ENCODE measurements around the gene CKMT2. TPM values are rescaled to one million over a fixed set of nuclear protein-coding genes. Genes with fewer than 3 reads are reported as not detected.
"Not testable (repeated sequence)": the region's sequence is repeated elsewhere in the genome, so short reads cannot be mapped to it uniquely, and the experiment has no call there.

The CKMT2 gene
- total and polyA plus RNA-seq, 2 donors (not counting 3 experiments of a cell fraction or from before 2014, with no cell fraction given): not detected

DNA sequence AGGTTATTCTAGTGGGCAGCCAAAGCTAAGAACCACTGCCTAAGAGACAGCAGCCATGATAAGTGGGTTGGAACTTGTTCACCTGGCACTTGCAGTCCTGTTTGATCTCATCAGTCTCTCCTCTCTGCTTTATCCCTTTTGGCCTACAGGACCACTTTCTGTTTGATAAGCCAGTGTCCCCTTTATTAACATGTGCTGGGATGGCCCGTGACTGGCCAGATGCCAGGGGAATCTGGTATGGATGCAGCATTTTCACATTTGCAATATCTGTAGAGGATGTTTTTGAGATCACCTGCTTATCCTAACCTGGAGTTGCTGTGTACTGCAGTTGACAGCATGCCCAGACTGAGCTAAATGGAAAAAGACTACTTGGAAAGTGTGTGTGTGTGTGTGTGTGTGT, 23.6 kb downstream of the CKMT2 start:
- Histone ChIP-seq H3K4me3 (replicated peaks in 1 of 3; ENCODE audit: insufficient read depth in 1 of 3, low read depth in 1 of 3, low read length in 3 of 3) (no peak overlapping the region), H3K79me2 (ENCODE audit: control insufficient read depth, insufficient read depth, low read length) (no peaks in the 10 kb centered on the region), H3K4me1 (ENCODE audit: control insufficient read depth, extremely low read depth, insufficient read depth, low read length) (no peaks in the 10 kb centered on the region), H3K9me1 (replicated peaks; ENCODE audit: control insufficient read depth, extremely low read depth, insufficient read depth, low read length) (no peaks in the 10 kb centered on the region), H3K27me3 (ENCODE audit: control insufficient read depth in 2 of 2, insufficient read depth in 2 of 2, low read length in 2 of 2) (no peaks in the 10 kb centered on the region), H3K9ac (replicated peaks; ENCODE audit: extremely low read depth, insufficient read depth, low read length) (no peak overlapping the region), H3K9me3 (replicated peaks; ENCODE audit: control insufficient read depth, insufficient read depth, low read length) (no peaks in the 10 kb centered on the region), H2AFZ (ENCODE audit: low read depth, low read length) (no peak overlapping the region), H3K4me2 (ENCODE audit: insufficient read depth, low read length) (no peak overlapping the region), H3K36me3 (ENCODE audit: control insufficient read depth in 2 of 2, extremely low read depth in 1 of 2, insufficient read depth in 2 of 2, low read length in 2 of 2) (no peaks in the 10 kb centered on the region), H3K27ac (ENCODE audit: insufficient read depth, low read depth, low read length) (no peak overlapping the region), H4K20me1 (replicated peaks; ENCODE audit: control insufficient read depth, extremely low read depth, insufficient read depth, low read length) (no peaks in the 10 kb centered on the region)
- no TSS peak for BruUV-seq (replicated peaks)
- no peak for DNase-seq (ENCODE audit: low read depth, low spot score)
- intact Hi-C loops (cut with micrococcal nuclease): no loop called here
- CTCF ChIA-PET: interaction anchor here (1.0 kb wide), 1 partner anchor 43 kb away, joined by 4 read pairs; no protein-coding TSS in a partner anchor
- dilution Hi-C loops (cut with MboI; ENCODE audit: extremely low pct_ligation_motif_present, low sequenced_read_pairs): no loop called here
- FAIRE-seq: no peak
- POLR2A ChIA-PET: no interaction called here
- TF ChIP-seq, protein P1, sequence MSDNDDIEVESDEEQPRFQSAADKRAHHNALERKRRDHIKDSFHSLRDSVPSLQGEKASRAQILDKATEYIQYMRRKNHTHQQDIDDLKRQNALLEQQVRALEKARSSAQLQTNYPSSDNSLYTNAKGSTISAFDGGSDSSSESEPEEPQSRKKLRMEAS (IDR thresholded peaks at IDR 0.05; ENCODE audit: insufficient read depth, insufficient read length): no peak
- TF ChIP-seq EZH2 (IDR thresholded peaks at IDR 0.05; ENCODE audit: borderline replicate concordance, low read depth, low read length, severe bottlenecking): no peak
- no peak for TF ChIP-seq JUN (IDR thresholded peaks at IDR 0.05; ENCODE audit: borderline replicate concordance, insufficient read depth, insufficient read length, low read depth)
- TF ChIP-seq GATA2 (IDR thresholded peaks at IDR 0.05; ENCODE audit: insufficient read depth, insufficient read length, low read depth, low read length): no peak
- TF ChIP-seq POLR2AphosphoS5 (IDR thresholded peaks at IDR 0.05; ENCODE audit: insufficient read depth, low read depth, low read length): no peak
- TF ChIP-seq, protein P2, sequence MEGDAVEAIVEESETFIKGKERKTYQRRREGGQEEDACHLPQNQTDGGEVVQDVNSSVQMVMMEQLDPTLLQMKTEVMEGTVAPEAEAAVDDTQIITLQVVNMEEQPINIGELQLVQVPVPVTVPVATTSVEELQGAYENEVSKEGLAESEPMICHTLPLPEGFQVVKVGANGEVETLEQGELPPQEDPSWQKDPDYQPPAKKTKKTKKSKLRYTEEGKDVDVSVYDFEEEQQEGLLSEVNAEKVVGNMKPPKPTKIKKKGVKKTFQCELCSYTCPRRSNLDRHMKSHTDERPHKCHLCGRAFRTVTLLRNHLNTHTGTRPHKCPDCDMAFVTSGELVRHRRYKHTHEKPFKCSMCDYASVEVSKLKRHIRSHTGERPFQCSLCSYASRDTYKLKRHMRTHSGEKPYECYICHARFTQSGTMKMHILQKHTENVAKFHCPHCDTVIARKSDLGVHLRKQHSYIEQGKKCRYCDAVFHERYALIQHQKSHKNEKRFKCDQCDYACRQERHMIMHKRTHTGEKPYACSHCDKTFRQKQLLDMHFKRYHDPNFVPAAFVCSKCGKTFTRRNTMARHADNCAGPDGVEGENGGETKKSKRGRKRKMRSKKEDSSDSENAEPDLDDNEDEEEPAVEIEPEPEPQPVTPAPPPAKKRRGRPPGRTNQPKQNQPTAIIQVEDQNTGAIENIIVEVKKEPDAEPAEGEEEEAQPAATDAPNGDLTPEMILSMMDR (IDR thresholded peaks at IDR 0.05; ENCODE audit: extremely low read depth in 1 of 2, insufficient read depth in 1 of 2, low read depth in 1 of 2, low read length in 2 of 2): no peak
- TF ChIP-seq MYC (IDR thresholded peaks at IDR 0.05; ENCODE audit: low read depth, low read length): no peak
- TF ChIP-seq FOS (IDR thresholded peaks at IDR 0.05; ENCODE audit: borderline replicate concordance, insufficient read depth, low read length): no peak
- no peak for TF ChIP-seq POLR2A (IDR thresholded peaks at IDR 0.05; ENCODE audit: low read depth, low read length)

DNA sequence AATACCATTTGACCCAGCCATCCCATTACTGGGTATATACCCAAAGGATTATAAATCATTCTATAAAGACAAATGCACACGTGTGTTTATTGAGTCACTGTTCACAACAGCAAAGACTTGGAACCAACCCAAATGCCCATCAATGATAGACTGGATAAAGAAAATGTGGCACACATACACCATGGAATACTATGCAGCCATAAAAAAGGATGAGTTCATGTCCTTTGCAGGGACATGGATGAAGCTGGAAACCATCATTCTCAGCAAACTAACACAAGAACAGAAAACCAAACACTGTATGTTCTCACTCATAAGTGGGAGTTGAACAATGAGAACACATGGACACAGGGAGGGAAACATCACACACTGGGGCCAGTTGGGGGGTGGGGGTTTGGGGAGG, 29.7 kb downstream of the CKMT2 start:
- H3K4me1 ChIP-seq (ENCODE audit: control insufficient read depth, extremely low read depth, insufficient read depth, low read length); H3K4me2 ChIP-seq (ENCODE audit: insufficient read depth, low read length); POLR2A ChIA-PET; H3K36me3 ChIP-seq (ENCODE audit: control insufficient read depth in 2 of 2, extremely low read depth in 1 of 2, insufficient read depth in 2 of 2, low read length in 2 of 2); H3K4me3 ChIP-seq (replicated peaks in 1 of 3; ENCODE audit: insufficient read depth in 1 of 3, low read depth in 1 of 3, low read length in 3 of 3); H3K79me2 ChIP-seq (ENCODE audit: control insufficient read depth, insufficient read depth, low read length); H4K20me1 ChIP-seq (replicated peaks; ENCODE audit: control insufficient read depth, extremely low read depth, insufficient read depth, low read length); H3K9ac ChIP-seq (replicated peaks; ENCODE audit: extremely low read depth, insufficient read depth, low read length); DNase-seq (ENCODE audit: low read depth, low spot score); H3K27ac ChIP-seq (ENCODE audit: insufficient read depth, low read depth, low read length); H3K9me1 ChIP-seq (replicated peaks; ENCODE audit: control insufficient read depth, extremely low read depth, insufficient read depth, low read length); BruUV-seq (replicated peaks); H2AFZ ChIP-seq (ENCODE audit: low read depth, low read length); FAIRE-seq; intact Hi-C loops (cut with micrococcal nuclease); CTCF ChIA-PET; H3K9me3 ChIP-seq (replicated peaks; ENCODE audit: control insufficient read depth, insufficient read depth, low read length); dilution Hi-C loops (cut with MboI; ENCODE audit: extremely low pct_ligation_motif_present, low sequenced_read_pairs); H3K27me3 ChIP-seq (ENCODE audit: control insufficient read depth in 2 of 2, insufficient read depth in 2 of 2, low read length in 2 of 2): not testable (repeated sequence)
